ENCODE data around the gene SGMS1.

DNA sequence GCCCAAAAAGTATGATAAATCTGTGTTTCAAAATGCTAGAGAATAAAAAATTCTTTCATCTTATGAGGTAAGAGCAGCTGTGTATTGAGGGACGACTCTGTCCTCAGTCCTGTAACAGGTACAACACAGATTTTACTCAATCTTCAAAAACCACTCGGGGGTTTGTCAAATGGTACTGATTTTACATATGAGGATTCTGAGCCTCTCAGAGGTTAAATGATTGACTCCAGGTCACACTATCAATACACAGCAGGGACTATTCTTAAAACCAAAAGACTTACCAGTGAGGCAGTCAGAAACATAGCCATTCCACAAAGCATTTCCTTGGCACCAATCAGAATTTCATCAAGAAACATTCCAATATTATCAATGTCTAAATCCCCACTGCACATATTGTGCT is 95.5 kb downstream of the SGMS1 start:
- TF ChIP-seq CBX2 (IDR thresholded peaks at IDR 0.05; ENCODE audit: borderline replicate concordance, low read depth) (no peak), CTCF (IDR thresholded peaks at IDR 0.05) (no peak), POLR2A (IDR thresholded peaks at IDR 0.05; ENCODE audit: low read length) (no peak)

All from A549 (cell line).